OCI-LY7 (cell line): ENCODE measurements around the gene DOP1A. TPM values are rescaled to one million over a fixed set of nuclear protein-coding genes. Genes with fewer than 3 reads are reported as not detected.

Source experiments
- BruUV-seq: library from RNA; stranded (reverse); fragments of 400-500 nt; replicated peaks from 2 replicates; lab custom pipeline; 2021; lab: Mats Ljungman, UMichigan
- CTCF ChIA-PET: fragments of 300-600 bp; sonication (Branson Sonifier 250); formaldehyde crosslinking; loops from one replicate; lab custom pipeline; 2022; ENCODE audit warnings: antibody characterized with exemption; ENCODE audit not compliant: unreplicated experiment; lab: Charles Lee
- POLR2A ChIA-PET: fragments of 300-600 bp; sonication (Branson Sonifier 250); formaldehyde crosslinking; loops from one replicate; lab custom pipeline; 2022; ENCODE audit warnings: antibody characterized with exemption; lab: Charles Lee
- DNase-seq: peaks from one replicate; pipeline ENCODE4 v3.0.0-alpha.2; 2015; ENCODE audit warnings: low spot score
- H2AFZ ChIP-seq: fragments of 200-600 bp; sonication (generic), shearing (Covaris generic); 2 replicates; pipeline ENCODE4 v1.6.1; 2014; ENCODE audit warnings: mild to moderate bottlenecking, antibody characterized with exemption, low read length, moderate library complexity
- H3K27ac ChIP-seq: fragments of 200-600 bp; sonication (generic); 2 replicates; pipeline ENCODE4 v1.5.1; 2014; ENCODE audit warnings: mixed run types, low read depth, mild to moderate bottlenecking, moderate library complexity, low read length, inconsistent platforms; ENCODE audit not compliant: poor library complexity, severe bottlenecking
- H3K36me3 ChIP-seq: fragments of 200-600 bp; sonication (generic); 2 replicates; pipeline ENCODE4 v1.6.1; 2014; ENCODE audit warnings: mild to moderate bottlenecking, antibody characterized with exemption, low read length, moderate library complexity, mixed read lengths; ENCODE audit not compliant: insufficient read depth
- H3K4me1 ChIP-seq: fragments of 200-600 bp; sonication (generic); 2 replicates; pipeline ENCODE4 v1.5.1; 2014; ENCODE audit warnings: mild to moderate bottlenecking, low read length; ENCODE audit not compliant: insufficient read depth, poor library complexity, severe bottlenecking
- H3K4me2 ChIP-seq: fragments of 200-600 bp; sonication (generic); 2 replicates; pipeline ENCODE4 v1.6.1; 2014; ENCODE audit warnings: mild to moderate bottlenecking, low read length
- H3K4me3 ChIP-seq: fragments of 200-600 bp; sonication (generic); 2 replicates; pipeline ENCODE4 v1.5.1; 2014; ENCODE audit warnings: mild to moderate bottlenecking, low read depth, low read length; ENCODE audit not compliant: poor library complexity, severe bottlenecking
- H3K79me2 ChIP-seq: fragments of 200-600 bp; sonication (generic); 2 replicates; pipeline ENCODE4 v1.6.1; 2016; ENCODE audit warnings: low read depth, mild to moderate bottlenecking, low read length, moderate library complexity, mixed read lengths; ENCODE audit not compliant: insufficient read depth
- H3K9me2 ChIP-seq: fragments of 200-600 bp; sonication (generic); 2 replicates; pipeline ENCODE4 v1.6.1; 2016; ENCODE audit warnings: mild to moderate bottlenecking, low read length, mixed read lengths; ENCODE audit not compliant: insufficient read depth
- H3K9me3 ChIP-seq: fragments of 200-600 bp; sonication (generic); 2 replicates; pipeline ENCODE4 v1.6.1; 2014; ENCODE audit warnings: mild to moderate bottlenecking, mixed run types, low read length, mixed read lengths
- H4K20me1 ChIP-seq: fragments of 200-600 bp; sonication (generic); 2 replicates; pipeline ENCODE4 v1.6.1; 2014; ENCODE audit warnings: mild to moderate bottlenecking, antibody characterized with exemption, low read length, moderate library complexity, mixed read lengths; ENCODE audit not compliant: insufficient read depth
- CTCF ChIP-seq: fragments of 200-600 bp; sonication (generic); conservative IDR thresholded peaks from 2 replicates; pipeline ENCODE4 v1.5.1; 2014; ENCODE audit warnings: mild to moderate bottlenecking, antibody characterized with exemption, low read length, moderate library complexity, mixed read lengths
- EZH2phosphoT487 ChIP-seq: fragments of 200-600 bp; sonication (generic); IDR thresholded peaks from 2 replicates; pipeline ENCODE4 v1.6.1; 2018; ENCODE audit warnings: low read depth, borderline replicate concordance, mild to moderate bottlenecking, mixed run types, antibody characterized with exemption, low read length, moderate library complexity, mixed read lengths
- intact Hi-C: fragments of 100-400 bp; cut with micrococcal nuclease; formaldehyde crosslinking; loops from one replicate; pipeline ENCODE4 v1.10.0; 2022; ENCODE audit not compliant: unreplicated experiment
- total RNA-seq, 2 experiments: library from RNA; depleted of rRNA in 1 of 2; stranded (reverse); fragments of >200 nt in 1 of 2; shearing (Covaris generic) in 1 of 2; gene quantifications; 2 replicates each; pipeline ENCODE4 v1.2.3, GENCODE V29; 2014 to 2022

The DOP1A gene
- total RNA-seq, 2 experiments from 2014 or later: 25.2 to 25.6 TPM

GRCh38 chr6:83083476-83083875 is 16.0 kb downstream of the DOP1A start:
- no peak overlapping the region for H2AFZ ChIP-seq
- H3K9me3 ChIP-seq: no peaks in the 10 kb centered on the region
- no TSS peak for BruUV-seq
- intact Hi-C loops: no loop called here
- no peaks in the 10 kb centered on the region for H3K9me2 ChIP-seq
- H3K4me1 ChIP-seq: no peaks in the 10 kb centered on the region
- TF ChIP-seq EZH2phosphoT487 (no peak), CTCF (no peak)
- peaks cover 7% of the 10 kb centered on the region; the same call in 1 of the 2 replicates for H4K20me1 ChIP-seq
- H3K79me2 ChIP-seq: peaks cover 4% of the 10 kb centered on the region; the same call in 1 of the 2 replicates
- no peaks in the 10 kb centered on the region; the same call in 1 of the 2 replicates for H3K36me3 ChIP-seq
- ChIA-PET POLR2A (interaction anchor here (0.7 to 1.8 kb wide), 2 partner anchors 15 to 89 kb away, joined by 3 to 4 read pairs; partner anchors contain the start of gene DOP1A), CTCF (no interaction called here)
- H3K27ac ChIP-seq: no peak overlapping the region
- no peak overlapping the region for H3K4me2 ChIP-seq
- no peak for DNase-seq
- no peak overlapping the region for H3K4me3 ChIP-seq

- DNase-seq: no peak
- Histone ChIP-seq H3K4me2 (no peak overlapping the region), H4K20me1 (peaks cover 3% of the 10 kb centered on the region; the same call in 1 of the 2 replicates), H3K36me3 (no peaks in the 10 kb centered on the region; the same call in 1 of the 2 replicates), H3K4me1 (no peaks in the 10 kb centered on the region), H3K9me3 (no peaks in the 10 kb centered on the region), H3K27ac (no peak overlapping the region), H3K79me2 (no peaks in the 10 kb centered on the region), H3K9me2 (no peaks in the 10 kb centered on the region), H3K4me3 (no peak overlapping the region), H2AFZ (no peak overlapping the region)
- POLR2A ChIA-PET: no interaction called here
- TF ChIP-seq CTCF (no peak), EZH2phosphoT487 (no peak)
- CTCF ChIA-PET: no interaction called here
- intact Hi-C loops: no loop called here
- no TSS peak for BruUV-seq
Measured at GRCh38 chr6:83086751-83087150, 19.3 kb downstream of the DOP1A start.

- Histone ChIP-seq H3K4me1 (no peaks in the 10 kb centered on the region), H3K36me3 (no peaks in the 10 kb centered on the region), H3K4me3 (no peak overlapping the region), H3K27ac (no peak overlapping the region), H3K79me2 (no peaks in the 10 kb centered on the region), H2AFZ (no peak overlapping the region), H3K9me2 (no peaks in the 10 kb centered on the region), H3K4me2 (no peak overlapping the region), H4K20me1 (peaks cover 13% of the 10 kb centered on the region; the same call in 1 of the 2 replicates), H3K9me3 (0 out of 2 replicates have a peak, but pooled peaks cover 3% of the 10 kb centered on the region)
- DNase-seq: no peak
- intact Hi-C loops: no loop called here
- CTCF ChIA-PET: no interaction called here
- TF ChIP-seq CTCF: no peak
- TF ChIP-seq EZH2phosphoT487: no peak
- POLR2A ChIA-PET: no interaction called here
- no TSS peak for BruUV-seq
Measured at GRCh38 chr6:83092756-83093399, 25.4 kb downstream of the DOP1A start.
